H1 (cell line): ENCODE measurements around the gene PRPF38A. TPM values are rescaled to one million over a fixed set of nuclear protein-coding genes. Genes with fewer than 3 reads are reported as not detected.

Source experiments
- FOSL1 ChIP-seq: IDR thresholded peaks from 2 replicates; pipeline ENCODE4 v1.6.1; 2011; ENCODE audit warnings: mild to moderate bottlenecking, low read depth, low read length, moderate library complexity; ENCODE audit not compliant: insufficient read depth
- USF2 ChIP-seq: IDR thresholded peaks from 2 replicates; pipeline ENCODE4 v1.6.1; 2011; ENCODE audit warnings: low read length, improper control_type of control experiment
- polyA plus RNA-seq, 7 experiments: library from polyadenylated mRNA; depleted of rRNA in 3 of 7; stranded (reverse) in 5 of 7; unstranded in 2 of 7; fragments of >200 nt in 5 of 7; fragments of 200-250 nt in 2 of 7; gene quantifications; 1 replicate in 5 of 7; 2 replicates in 1 of 7; 4 replicates in 1 of 7; pipeline versions ENCODE4 v1.2.1 to v1.2.3, GENCODE V29; 2011 to 2013; ENCODE audit warnings: missing spikeins in 2 of 7, mixed read lengths in 2 of 7
- total RNA-seq: library from RNA; stranded (reverse); fragmentation: NEBNext Ultra II Directional; extraction: Animal tissue kit (Norgen Biotek cat#: 25700); gene quantifications from 2 replicates; pipeline ENCODE4 v1.2.1, GENCODE V29; 2021

PRPF38A gene
- total and polyA plus RNA-seq, 2 of the 8 experiments (the other 6 are each of a cell fraction or from before 2014, with no cell fraction given), result 25.6 to 76.2 TPM

- TF ChIP-seq USF2 (no peak), FOSL1 (no peak)
Measured at GRCh38 chr1:52454127-52454526, 49.7 kb downstream of the PRPF38A start (continued).
